Measurements from ENCODE around the gene SLC36A3. TPM values are rescaled to one million over a fixed set of nuclear protein-coding genes. Genes with fewer than 3 reads are reported as not detected.

SLC36A3 gene
- total and polyA plus RNA-seq, 4 donors = not detected

GRCh38 chr5:151283120-151283825 is 20.3 kb downstream of the SLC36A3 start:
- ATAC-seq (ENCODE audit: insufficient read depth, low FRiP score) = no peak
- H3K27ac ChIP-seq (ENCODE audit: low read depth in 1 of 2, low read length in 1 of 2) = no peak overlapping the region
- H3K36me3 ChIP-seq (ENCODE audit: control insufficient read depth in 4 of 4, insufficient read depth in 4 of 4, low read length in 4 of 4) = no peaks in the 10 kb centered on the region
- DNase-seq = no peak
- H3K4me3 ChIP-seq = no peak overlapping the region
- TF ChIP-seq, protein P1, sequence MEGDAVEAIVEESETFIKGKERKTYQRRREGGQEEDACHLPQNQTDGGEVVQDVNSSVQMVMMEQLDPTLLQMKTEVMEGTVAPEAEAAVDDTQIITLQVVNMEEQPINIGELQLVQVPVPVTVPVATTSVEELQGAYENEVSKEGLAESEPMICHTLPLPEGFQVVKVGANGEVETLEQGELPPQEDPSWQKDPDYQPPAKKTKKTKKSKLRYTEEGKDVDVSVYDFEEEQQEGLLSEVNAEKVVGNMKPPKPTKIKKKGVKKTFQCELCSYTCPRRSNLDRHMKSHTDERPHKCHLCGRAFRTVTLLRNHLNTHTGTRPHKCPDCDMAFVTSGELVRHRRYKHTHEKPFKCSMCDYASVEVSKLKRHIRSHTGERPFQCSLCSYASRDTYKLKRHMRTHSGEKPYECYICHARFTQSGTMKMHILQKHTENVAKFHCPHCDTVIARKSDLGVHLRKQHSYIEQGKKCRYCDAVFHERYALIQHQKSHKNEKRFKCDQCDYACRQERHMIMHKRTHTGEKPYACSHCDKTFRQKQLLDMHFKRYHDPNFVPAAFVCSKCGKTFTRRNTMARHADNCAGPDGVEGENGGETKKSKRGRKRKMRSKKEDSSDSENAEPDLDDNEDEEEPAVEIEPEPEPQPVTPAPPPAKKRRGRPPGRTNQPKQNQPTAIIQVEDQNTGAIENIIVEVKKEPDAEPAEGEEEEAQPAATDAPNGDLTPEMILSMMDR (IDR thresholded peaks at IDR 0.05; ENCODE audit: control extremely low read depth, extremely low read depth) = no peak
- no peaks in the 10 kb centered on the region for H3K4me1 ChIP-seq (ENCODE audit: control insufficient read depth in 5 of 5, insufficient read depth in 5 of 5, low read length in 5 of 5)
- H3K27me3 ChIP-seq (ENCODE audit: control insufficient read depth in 3 of 3, insufficient read depth in 3 of 3, low read length in 2 of 3) = no peaks in the 10 kb centered on the region
- H3K9me3 ChIP-seq (ENCODE audit: control insufficient read depth in 4 of 4, insufficient read depth in 3 of 4, low read length in 3 of 4) = peaks cover 0 to 4% (median 0%) of the 10 kb centered on the region in 4 donors
- no peak overlapping the region for H3K9ac ChIP-seq (ENCODE audit: insufficient read depth in 1 of 2, low read length in 2 of 2)
- WGBS, 2 donors = 80 to 84% methylated on average over 4 of the region's 4 CpGs

DNA sequence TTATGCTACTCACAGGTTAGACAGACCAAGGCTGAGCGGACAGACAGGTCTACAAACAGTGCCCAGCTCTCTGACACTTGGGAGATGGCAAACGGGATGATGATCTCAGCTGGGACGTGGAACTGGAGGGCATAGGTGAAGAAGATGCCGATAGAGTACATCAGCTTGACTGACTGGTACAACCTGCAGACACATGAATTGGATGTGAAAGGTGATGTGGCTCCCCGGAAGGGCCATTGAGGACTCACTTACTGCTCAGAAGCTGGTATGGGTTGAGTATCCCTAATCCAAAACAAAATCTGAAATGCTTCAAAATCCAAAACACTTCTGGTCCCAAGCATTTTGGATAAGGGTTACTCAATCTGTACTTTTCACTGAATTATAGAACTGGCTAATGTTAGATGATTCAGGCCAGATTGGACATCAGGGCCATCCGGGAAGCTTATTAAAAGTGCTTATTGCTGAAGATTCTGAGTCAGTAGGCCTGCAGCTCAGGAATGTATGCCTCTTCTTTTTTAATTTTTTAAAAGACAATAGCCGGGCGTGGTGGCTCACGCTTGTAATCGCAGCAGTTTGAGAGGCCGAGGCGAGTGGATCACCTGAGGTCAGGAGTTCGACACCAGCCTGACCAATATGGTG is 22.4 kb downstream of the SLC36A3 start:
- H3K9me3 ChIP-seq (ENCODE audit: control insufficient read depth in 4 of 4, insufficient read depth in 3 of 4, low read length in 3 of 4) = peaks cover 0 to 4% (median 0%) of the 10 kb centered on the region in 4 donors
- no peaks in the 10 kb centered on the region for H3K36me3 ChIP-seq (ENCODE audit: control insufficient read depth in 4 of 4, insufficient read depth in 4 of 4, low read length in 4 of 4)
- H3K27ac ChIP-seq (ENCODE audit: low read depth in 1 of 2, low read length in 1 of 2) = no peak overlapping the region
- ATAC-seq (ENCODE audit: insufficient read depth, low FRiP score) = no peak
- H3K4me3 ChIP-seq = no peak overlapping the region
- TF ChIP-seq, protein P1 (IDR thresholded peaks at IDR 0.05; ENCODE audit: control extremely low read depth, extremely low read depth) = no peak
- no peaks in the 10 kb centered on the region for H3K4me1 ChIP-seq (ENCODE audit: control insufficient read depth in 5 of 5, insufficient read depth in 5 of 5, low read length in 5 of 5)
- H3K9ac ChIP-seq (ENCODE audit: insufficient read depth in 1 of 2, low read length in 2 of 2) = no peak overlapping the region
- DNase-seq = no peak
- WGBS, 2 donors = 94 to 95% methylated on average over 13 of the region's 13 CpGs
- H3K27me3 ChIP-seq (ENCODE audit: control insufficient read depth in 3 of 3, insufficient read depth in 3 of 3, low read length in 2 of 3) = no peaks in the 10 kb centered on the region

- TF ChIP-seq, protein P1 (IDR thresholded peaks at IDR 0.05; ENCODE audit: control extremely low read depth, extremely low read depth) = no peak
- Histone ChIP-seq H3K27me3 (ENCODE audit: control insufficient read depth in 3 of 3, insufficient read depth in 3 of 3, low read length in 2 of 3) (no peaks in the 10 kb centered on the region), H3K9me3 (ENCODE audit: control insufficient read depth in 4 of 4, insufficient read depth in 3 of 4, low read length in 3 of 4) (peaks cover 0 to 4% (median 0%) of the 10 kb centered on the region in 4 donors), H3K27ac (ENCODE audit: low read depth in 1 of 2, low read length in 1 of 2) (no peak overlapping the region), H3K4me3 (no peak overlapping the region), H3K9ac (ENCODE audit: insufficient read depth in 1 of 2, low read length in 2 of 2) (no peak overlapping the region), H3K36me3 (ENCODE audit: control insufficient read depth in 4 of 4, insufficient read depth in 4 of 4, low read length in 4 of 4) (no peaks in the 10 kb centered on the region), H3K4me1 (ENCODE audit: control insufficient read depth in 5 of 5, insufficient read depth in 5 of 5, low read length in 5 of 5) (no peaks in the 10 kb centered on the region)
- no peak for ATAC-seq (ENCODE audit: insufficient read depth, low FRiP score)
- 90 to 92% methylated on average over 2 of the region's 2 CpGs for WGBS, 2 donors
- DNase-seq = no peak
These were observed 23.1 kb downstream of the SLC36A3 start for GRCh38 chr5:151280443-151280842.
